ENCODE measurements around the gene BPIFB1. TPM values are rescaled to one million over a fixed set of nuclear protein-coding genes. Genes with fewer than 3 reads are reported as not detected.

Gene BPIFB1
- total RNA-seq, 6 experiments from 2014 or later, result not detected

DNA sequence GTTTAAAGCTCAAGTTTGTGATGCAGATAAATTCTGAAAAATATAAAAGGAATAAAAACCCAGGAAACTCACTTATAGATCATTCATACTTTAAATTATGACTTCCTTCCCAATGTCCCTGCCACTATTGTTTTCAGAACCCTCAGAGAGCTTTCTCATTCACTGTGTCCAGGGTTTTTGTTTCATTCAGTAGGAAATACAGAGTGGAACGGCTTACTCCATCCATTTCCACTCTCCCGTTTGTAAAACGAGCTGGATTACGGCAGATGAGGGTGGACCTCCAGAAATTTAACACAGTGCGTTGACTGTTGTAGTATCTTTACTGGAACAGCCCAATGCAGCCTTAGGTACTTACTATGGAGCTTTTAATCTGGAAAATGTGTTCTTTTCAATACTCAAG is 23.6 kb upstream of the BPIFB1 start:
- Mint-ChIP-seq H3K4me3 (no peak overlapping the region), H3K27me3 (ENCODE audit: insufficient read depth) (peaks cover 25% of the 10 kb centered on the region), H3K27ac (no peak overlapping the region), H3K36me3 (ENCODE audit: low read depth) (no peaks in the 10 kb centered on the region), H3K9me3 (no peaks in the 10 kb centered on the region), H3K4me1 (ENCODE audit: low read depth) (peaks cover 14% of the 10 kb centered on the region)
- DNase-seq, result no peak
- TF ChIP-seq, protein P1, sequence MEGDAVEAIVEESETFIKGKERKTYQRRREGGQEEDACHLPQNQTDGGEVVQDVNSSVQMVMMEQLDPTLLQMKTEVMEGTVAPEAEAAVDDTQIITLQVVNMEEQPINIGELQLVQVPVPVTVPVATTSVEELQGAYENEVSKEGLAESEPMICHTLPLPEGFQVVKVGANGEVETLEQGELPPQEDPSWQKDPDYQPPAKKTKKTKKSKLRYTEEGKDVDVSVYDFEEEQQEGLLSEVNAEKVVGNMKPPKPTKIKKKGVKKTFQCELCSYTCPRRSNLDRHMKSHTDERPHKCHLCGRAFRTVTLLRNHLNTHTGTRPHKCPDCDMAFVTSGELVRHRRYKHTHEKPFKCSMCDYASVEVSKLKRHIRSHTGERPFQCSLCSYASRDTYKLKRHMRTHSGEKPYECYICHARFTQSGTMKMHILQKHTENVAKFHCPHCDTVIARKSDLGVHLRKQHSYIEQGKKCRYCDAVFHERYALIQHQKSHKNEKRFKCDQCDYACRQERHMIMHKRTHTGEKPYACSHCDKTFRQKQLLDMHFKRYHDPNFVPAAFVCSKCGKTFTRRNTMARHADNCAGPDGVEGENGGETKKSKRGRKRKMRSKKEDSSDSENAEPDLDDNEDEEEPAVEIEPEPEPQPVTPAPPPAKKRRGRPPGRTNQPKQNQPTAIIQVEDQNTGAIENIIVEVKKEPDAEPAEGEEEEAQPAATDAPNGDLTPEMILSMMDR (IDR thresholded peaks at IDR 0.05), result no peak

DNA sequence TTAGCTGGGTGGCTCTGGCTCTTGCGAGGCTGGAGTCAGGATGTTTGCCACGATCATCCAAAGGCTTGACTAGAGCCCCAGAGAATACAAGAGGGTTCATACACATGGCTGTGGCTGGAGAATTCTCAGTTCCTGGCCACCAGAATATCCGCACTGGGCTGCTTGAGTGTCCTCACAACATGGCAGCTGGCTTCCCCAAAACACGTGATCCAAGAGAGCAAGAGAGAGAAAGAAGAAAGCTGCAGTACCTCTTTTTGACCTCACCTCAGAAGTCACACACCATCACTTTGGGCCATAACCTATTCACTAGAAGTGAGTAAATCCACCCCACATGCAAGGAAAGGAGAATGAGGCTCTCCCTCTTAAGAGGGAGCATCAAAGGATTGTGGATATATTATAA is 21.5 kb upstream of the BPIFB1 start:
- Mint-ChIP-seq H3K4me1 (ENCODE audit: low read depth) (peaks cover 14% of the 10 kb centered on the region), H3K4me3 (no peak overlapping the region), H3K36me3 (ENCODE audit: low read depth) (no peaks in the 10 kb centered on the region), H3K27me3 (ENCODE audit: insufficient read depth) (peaks cover 30% of the 10 kb centered on the region), H3K9me3 (no peaks in the 10 kb centered on the region), H3K27ac (no peak overlapping the region)
- no peak for DNase-seq
- TF ChIP-seq, protein P1 (IDR thresholded peaks at IDR 0.05), result peak; percentile 34

DNA sequence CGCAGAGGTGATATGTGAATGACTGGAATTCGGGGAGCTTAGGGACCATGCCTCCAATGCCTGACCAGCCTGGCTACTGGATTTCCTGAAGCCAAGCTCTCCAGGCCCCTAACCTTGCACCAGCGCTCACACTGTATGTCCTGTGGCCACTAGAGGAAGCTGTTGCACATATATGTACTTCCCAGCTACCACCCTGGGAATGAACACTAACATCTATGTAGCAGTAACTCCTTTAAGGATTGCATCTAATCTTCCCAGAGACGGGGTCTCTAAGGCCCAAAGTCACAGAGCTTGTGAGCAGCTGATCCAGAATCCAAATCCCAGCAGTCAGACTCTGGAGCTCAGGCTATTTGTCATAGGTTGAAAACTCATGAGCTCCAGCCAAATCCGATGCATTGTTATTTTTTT is 20.4 kb upstream of the BPIFB1 start:
- H3K9me3 Mint-ChIP-seq, result no peaks in the 10 kb centered on the region
- H3K27ac Mint-ChIP-seq, result no peak overlapping the region
- peaks cover 28% of the 10 kb centered on the region for H3K27me3 Mint-ChIP-seq (ENCODE audit: insufficient read depth)
- peaks cover 14% of the 10 kb centered on the region for H3K4me1 Mint-ChIP-seq (ENCODE audit: low read depth)
- H3K4me3 Mint-ChIP-seq, result no peak overlapping the region; the same call in 1 of the 2 replicates
- TF ChIP-seq, protein P1 (IDR thresholded peaks at IDR 0.05), result peak; percentile 76
- DNase-seq, result peak; percentile 51
- H3K36me3 Mint-ChIP-seq (ENCODE audit: low read depth), result no peaks in the 10 kb centered on the region

DNA sequence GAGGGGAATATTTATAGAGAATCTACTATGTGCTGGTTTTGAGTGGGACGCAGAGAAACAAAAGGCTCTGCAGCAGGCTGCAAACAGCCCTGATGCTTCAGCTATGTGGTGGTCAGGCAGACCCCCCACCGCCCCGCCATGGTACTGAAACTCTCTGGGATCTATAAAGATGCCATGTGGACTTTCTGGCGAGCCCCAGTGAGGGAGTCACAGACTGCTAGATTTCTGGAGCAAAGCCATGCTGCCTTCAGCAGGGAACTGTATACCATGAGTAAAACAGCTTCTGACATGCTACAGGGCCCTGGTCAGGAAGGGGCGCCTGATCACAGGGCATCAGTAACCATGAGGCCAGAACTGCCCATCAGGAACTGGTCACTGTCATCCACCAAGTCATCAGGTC is 19.2 kb upstream of the BPIFB1 start:
- Mint-ChIP-seq H3K27me3 (ENCODE audit: insufficient read depth) (peaks cover 30% of the 10 kb centered on the region), H3K4me1 (ENCODE audit: low read depth) (peaks cover 14% of the 10 kb centered on the region), H3K27ac (no peak overlapping the region), H3K4me3 (no peak overlapping the region), H3K9me3 (no peaks in the 10 kb centered on the region), H3K36me3 (ENCODE audit: low read depth) (no peaks in the 10 kb centered on the region)
- TF ChIP-seq, protein P1 (IDR thresholded peaks at IDR 0.05), result no peak
- no peak for DNase-seq

DNA sequence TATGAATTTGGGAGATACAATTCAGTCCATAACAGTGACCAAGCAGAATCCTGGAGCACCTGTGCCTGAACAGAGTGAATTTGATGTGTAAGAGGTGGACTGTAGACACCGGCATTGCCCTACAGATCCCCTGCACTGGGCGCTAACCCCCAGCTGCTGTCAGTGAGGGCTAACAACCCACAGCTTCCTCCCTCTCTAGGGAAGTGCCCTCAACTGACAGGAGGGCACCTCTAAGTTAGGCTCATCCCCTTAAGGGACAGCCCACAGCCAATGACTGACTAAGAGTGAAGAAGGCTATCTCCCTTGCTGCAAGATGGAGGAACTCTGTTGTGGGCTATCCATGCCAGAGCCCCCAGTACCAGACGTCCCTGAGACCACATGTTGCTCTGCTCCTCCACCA is 15.3 kb upstream of the BPIFB1 start:
- no peaks in the 10 kb centered on the region for H3K36me3 Mint-ChIP-seq (ENCODE audit: low read depth)
- TF ChIP-seq, protein P1 (IDR thresholded peaks at IDR 0.05), result no peak
- H3K27ac Mint-ChIP-seq, result no peak overlapping the region
- no peaks in the 10 kb centered on the region for H3K9me3 Mint-ChIP-seq
- H3K4me3 Mint-ChIP-seq, result no peak overlapping the region
- peaks cover 37% of the 10 kb centered on the region for H3K27me3 Mint-ChIP-seq (ENCODE audit: insufficient read depth)
- peaks cover 3% of the 10 kb centered on the region for H3K4me1 Mint-ChIP-seq (ENCODE audit: low read depth)
- no peak for DNase-seq

Data from HFFc6 (cell line).